HUES48 (cell line): ENCODE results near the gene PEAR1.

Experiments used
- H3K27ac ChIP-seq: one replicate; pipeline ENCODE4 v1.7.0; 2013; ENCODE audit warnings: low read depth, low read length, inconsistent platforms
- H3K27me3 ChIP-seq: 2 replicates; pipeline ENCODE4 v1.6.1; 2013; ENCODE audit warnings: mild to moderate bottlenecking, low read length; ENCODE audit not compliant: control insufficient read depth, insufficient read depth
- H3K36me3 ChIP-seq: 2 replicates; pipeline ENCODE4 v1.6.1; 2013; ENCODE audit warnings: low read length; ENCODE audit not compliant: control insufficient read depth, insufficient read depth
- H3K4me1 ChIP-seq: 2 replicates; pipeline ENCODE4 v1.6.1; 2013; ENCODE audit warnings: mild to moderate bottlenecking, low read length; ENCODE audit not compliant: control insufficient read depth, insufficient read depth
- H3K4me3 ChIP-seq: 2 replicates; pipeline ENCODE4 v1.5.1; 2013; ENCODE audit warnings: mild to moderate bottlenecking, low read depth, low read length
- H3K9ac ChIP-seq: 2 replicates; pipeline ENCODE4 v1.6.1; 2013; ENCODE audit warnings: mild to moderate bottlenecking, low read depth, low read length, moderate library complexity
- H3K9me3 ChIP-seq: 2 replicates; pipeline ENCODE4 v1.6.1; 2013; ENCODE audit warnings: low read length; ENCODE audit not compliant: control insufficient read depth, insufficient read depth

Gene PEAR1

GRCh38 chr1:156849151-156849496, 44.4 kb upstream of the PEAR1 start:
- H3K4me1 ChIP-seq = peaks cover 6% of the 10 kb centered on the region; the same call in 1 of the 2 replicates
- peaks cover 96% of the 10 kb centered on the region for H3K27me3 ChIP-seq
- H3K4me3 ChIP-seq = peak overlapping the region; percentile 53
- no peaks in the 10 kb centered on the region for H3K9me3 ChIP-seq
- no peaks in the 10 kb centered on the region for H3K36me3 ChIP-seq
- H3K9ac ChIP-seq = no peak overlapping the region
- no peak overlapping the region for H3K27ac ChIP-seq

- no peaks in the 10 kb centered on the region for H3K9me3 ChIP-seq
- no peak overlapping the region for H3K4me3 ChIP-seq
- H3K9ac ChIP-seq = no peak overlapping the region
- no peaks in the 10 kb centered on the region for H3K36me3 ChIP-seq
- peaks cover 85% of the 10 kb centered on the region for H3K27me3 ChIP-seq
- H3K27ac ChIP-seq = no peak overlapping the region
- H3K4me1 ChIP-seq = 0 out of 2 replicates have a peak, but pooled peaks cover 3% of the 10 kb centered on the region
These were observed 41.6 kb upstream of the PEAR1 start for GRCh38 chr1:156851779-156852417.

- H3K4me3 ChIP-seq = no peak overlapping the region
- no peaks in the 10 kb centered on the region for H3K36me3 ChIP-seq
- H3K27ac ChIP-seq = no peak overlapping the region
- peaks cover 85% of the 10 kb centered on the region for H3K27me3 ChIP-seq
- H3K4me1 ChIP-seq = 0 out of 2 replicates have a peak, but pooled peaks cover 3% of the 10 kb centered on the region
- no peaks in the 10 kb centered on the region for H3K9me3 ChIP-seq
- H3K9ac ChIP-seq = no peak overlapping the region
These were observed 41.1 kb upstream of the PEAR1 start for GRCh38 chr1:156852418-156852874.

- Histone ChIP-seq H3K9ac (no peak overlapping the region), H3K4me3 (no peak overlapping the region), H3K4me1 (no peaks in the 10 kb centered on the region), H3K36me3 (no peaks in the 10 kb centered on the region), H3K27me3 (peaks cover 85% of the 10 kb centered on the region), H3K9me3 (no peaks in the 10 kb centered on the region), H3K27ac (no peak overlapping the region)
These were observed 39.8 kb upstream of the PEAR1 start for GRCh38 chr1:156853761-156854160.

GRCh38 chr1:156854634-156855033, 38.9 kb upstream of the PEAR1 start:
- no peak overlapping the region for H3K27ac ChIP-seq
- no peak overlapping the region for H3K9ac ChIP-seq
- H3K9me3 ChIP-seq = no peaks in the 10 kb centered on the region
- H3K36me3 ChIP-seq = no peaks in the 10 kb centered on the region
- H3K27me3 ChIP-seq = peaks cover 85% of the 10 kb centered on the region
- no peaks in the 10 kb centered on the region for H3K4me1 ChIP-seq
- H3K4me3 ChIP-seq = no peak overlapping the region

GRCh38 chr1:156856282-156856785, 37.2 kb upstream of the PEAR1 start:
- Histone ChIP-seq H3K27ac (no peak overlapping the region), H3K27me3 (peaks cover 86% of the 10 kb centered on the region), H3K4me1 (no peaks in the 10 kb centered on the region), H3K36me3 (no peaks in the 10 kb centered on the region), H3K4me3 (no peak overlapping the region), H3K9ac (no peak overlapping the region), H3K9me3 (no peaks in the 10 kb centered on the region)

GRCh38 chr1:156857532-156857931, 36.0 kb upstream of the PEAR1 start:
- Histone ChIP-seq H3K4me1 (no peaks in the 10 kb centered on the region), H3K27ac (no peak overlapping the region), H3K36me3 (no peaks in the 10 kb centered on the region), H3K9ac (no peak overlapping the region), H3K9me3 (no peaks in the 10 kb centered on the region), H3K27me3 (peaks cover 88% of the 10 kb centered on the region), H3K4me3 (no peak overlapping the region)

GRCh38 chr1:156858555-156858956, 35.0 kb upstream of the PEAR1 start:
- H3K9ac ChIP-seq = no peak overlapping the region
- H3K27ac ChIP-seq = no peak overlapping the region
- peak overlapping the region; percentile 51 for H3K4me3 ChIP-seq
- H3K4me1 ChIP-seq = no peaks in the 10 kb centered on the region
- no peaks in the 10 kb centered on the region for H3K9me3 ChIP-seq
- H3K36me3 ChIP-seq = no peaks in the 10 kb centered on the region
- H3K27me3 ChIP-seq = peaks cover 88% of the 10 kb centered on the region

GRCh38 chr1:156858959-156859522, 34.5 kb upstream of the PEAR1 start, which contains the start of gene INSRR:
Gene INSRR, minus strand, starts transcription at chr1:156859117. Its CDS starts 496 bp downstream, at chr1:156858621.
- H3K4me3 ChIP-seq = peak within 1 kb of the TSS; percentile 51
- H3K4me1 ChIP-seq = no peaks in the 10 kb centered on the region
- H3K9ac ChIP-seq = no peak within 1 kb of the TSS
- H3K27ac ChIP-seq = no peak within 1 kb of the TSS
- H3K36me3 ChIP-seq = no peaks in the 10 kb centered on the region
- H3K9me3 ChIP-seq = no peaks in the 10 kb centered on the region
- peaks cover 89% of the 10 kb centered on the region for H3K27me3 ChIP-seq

- H3K4me3 ChIP-seq = peak overlapping the region; percentile 51
- H3K27ac ChIP-seq = no peak overlapping the region
- H3K27me3 ChIP-seq = peaks cover 90% of the 10 kb centered on the region
- no peaks in the 10 kb centered on the region for H3K9me3 ChIP-seq
- H3K36me3 ChIP-seq = no peaks in the 10 kb centered on the region
- H3K4me1 ChIP-seq = no peaks in the 10 kb centered on the region
- no peak overlapping the region for H3K9ac ChIP-seq
These were observed 33.9 kb upstream of the PEAR1 start for GRCh38 chr1:156859523-156860112.

- Histone ChIP-seq H3K27me3 (peaks cover 92% of the 10 kb centered on the region), H3K27ac (no peak overlapping the region), H3K9ac (no peak overlapping the region), H3K4me1 (no peaks in the 10 kb centered on the region), H3K9me3 (no peaks in the 10 kb centered on the region), H3K4me3 (peak overlapping the region; percentile 51), H3K36me3 (no peaks in the 10 kb centered on the region)
These were observed 33.3 kb upstream of the PEAR1 start for GRCh38 chr1:156860113-156860627.
